A549 (cell line): Measurements from ENCODE around the gene USP2. TPM values are rescaled to one million over a fixed set of nuclear protein-coding genes. Genes with fewer than 3 reads are reported as not detected.

Source experiments
- ATAC-seq, 2 experiments: fragments of 200-7000 bp in 1 of 2; fragments of >200 bp in 1 of 2; cut with Nextera tagmentation in 1 of 2; cut with Tn5 transposase in 1 of 2; 3 replicates each; pipeline versions ENCODE4 v1.8.0 to v1.9.1; 2018 to 2020; ENCODE audit warnings: mild to moderate bottlenecking in 1 of 2, moderate library complexity in 1 of 2
- CTCF ChIA-PET: fragments of 300-600 bp; sonication (Branson Sonifier 250); formaldehyde crosslinking; extraction: SDS; loops from one replicate; lab custom pipeline; 2021; ENCODE audit warnings: antibody characterized with exemption, inconsistent platforms; lab: Yijun Ruan, JAX
- POLR2A ChIA-PET: fragments of 350-600 bp; formaldehyde crosslinking; extraction: SDS; loops from one replicate; lab custom pipeline; 2021; ENCODE audit warnings: antibody characterized with exemption, inconsistent platforms; lab: Yijun Ruan, JAX
- DNase-seq, 2 experiments: peaks; one replicate each; pipeline versions ENCODE4 v3.0.0 to v3.0.0-alpha.2; 2011 to 2016; ENCODE audit warnings: low read depth in 1 of 2, low spot score in 1 of 2
- FAIRE-seq: peaks from 2 replicates; lab custom pipeline; 2011; peaks lifted over from hg19 to GRCh38; lab: Jason Lieb, UNC
- H3K27ac ChIP-seq, 2 experiments: fragments of >200 bp; sonication (Bioruptor Twin); formaldehyde crosslinking; 3 replicates each; pipeline ENCODE4 v1.5.1; 2016 to 2017
- H3K4me1 ChIP-seq: fragments of >200 bp; sonication (Bioruptor Twin); formaldehyde crosslinking; 3 replicates; pipeline ENCODE4 v1.6.1; 2016
- H3K4me2 ChIP-seq: fragments of >200 bp; sonication (Bioruptor Twin); formaldehyde crosslinking; 3 replicates; pipeline ENCODE4 v1.6.1; 2016
- H3K4me3 ChIP-seq: fragments of >200 bp; sonication (Bioruptor Twin); formaldehyde crosslinking; 3 replicates; pipeline ENCODE4 v1.5.1; 2016
- H3K9me3 ChIP-seq: fragments of >200 bp; sonication (Bioruptor Twin); formaldehyde crosslinking; 3 replicates; pipeline ENCODE4 v1.6.1; 2016
- CBX8 ChIP-seq: fragments of 200-600 bp; sonication (generic); IDR thresholded peaks from 2 replicates; pipeline ENCODE4 v1.6.1; 2016
- EHF ChIP-seq: fragments of 250-450 bp; sonication (Bioruptor Pico); IDR thresholded peaks from 2 replicates; pipeline ENCODE4 v1.5.0; 2020; ENCODE audit warnings: mild to moderate bottlenecking
- FOSB ChIP-seq: fragments of 250-450 bp; sonication (Bioruptor Pico); IDR thresholded peaks from 2 replicates; pipeline ENCODE4 v1.5.0; 2020; ENCODE audit warnings: mild to moderate bottlenecking, moderate library complexity
- HDAC2 ChIP-seq: fragments of 200-600 bp; sonication (generic); IDR thresholded peaks from 2 replicates; pipeline ENCODE4 v1.6.1; 2016
- HOXA7 ChIP-seq: fragments of 250-450 bp; sonication (Bioruptor Pico); IDR thresholded peaks from 2 replicates; pipeline ENCODE4 v1.5.0; 2020; ENCODE audit warnings: mild to moderate bottlenecking, moderate library complexity
- JUNB ChIP-seq: fragments of >200 bp; sonication (Bioruptor Twin); formaldehyde crosslinking; IDR thresholded peaks from 2 replicates; pipeline ENCODE4 v1.6.1; 2016
- KDM1A ChIP-seq: fragments of 200-600 bp; sonication (generic); IDR thresholded peaks from 2 replicates; pipeline ENCODE4 v1.6.1; 2016; ENCODE audit warnings: low read depth, mild to moderate bottlenecking
- MAFK ChIP-seq: fragments of 450-650 bp; IDR thresholded peaks from 2 replicates; pipeline ENCODE4 v1.6.1; 2014; ENCODE audit not compliant: partially characterized antibody
- NFE2L2 ChIP-seq: fragments of 150-350 bp; conservative IDR thresholded peaks from 2 replicates; pipeline ENCODE4 v1.6.1; 2014; ENCODE audit warnings: low read length
- NPAS2 ChIP-seq: fragments of 250-450 bp; sonication (Bioruptor Pico); IDR thresholded peaks from 2 replicates; pipeline ENCODE4 v1.8.0; 2022; ENCODE audit warnings: mild to moderate bottlenecking, moderate library complexity, borderline replicate concordance
- NR3C1 ChIP-seq: fragments of >200 bp; sonication (Bioruptor Twin); formaldehyde crosslinking; IDR thresholded peaks from 3 replicates; pipeline ENCODE4 v1.6.1; 2017
- PHF8 ChIP-seq: fragments of 200-600 bp; sonication (generic); IDR thresholded peaks from 2 replicates; pipeline ENCODE4 v1.6.1; 2016; ENCODE audit warnings: low read depth, mild to moderate bottlenecking, antibody characterized with exemption, moderate library complexity, borderline replicate concordance
- POLR2A ChIP-seq: IDR thresholded peaks from 2 replicates; pipeline ENCODE4 v1.6.1; 2012; ENCODE audit warnings: mild to moderate bottlenecking, low read length
- POLR2AphosphoS2 ChIP-seq: conservative IDR thresholded peaks from 2 replicates; pipeline ENCODE4 v1.6.1; 2012; ENCODE audit warnings: low read length, improper control_type of control experiment, inconsistent platforms
- SMC3 ChIP-seq: fragments of >200 bp; sonication (Bioruptor Twin); formaldehyde crosslinking; IDR thresholded peaks from 3 replicates; pipeline ENCODE4 v1.6.1; 2018; ENCODE audit warnings: inconsistent platforms
- ZC3H11A ChIP-seq: fragments of 450-650 bp; IDR thresholded peaks from 2 replicates; pipeline ENCODE4 v1.6.1; 2014; ENCODE audit warnings: antibody characterized with exemption, mild to moderate bottlenecking
- WGBS: methylation state at CpG from one replicate; pipeline ENCODE4 v1.1.6; 2017; ENCODE audit errors: missing lambda C conversion rate; 5-methylcytosine and 5-hydroxymethylcytosine counted together
- polyA plus RNA-seq, 4 experiments: library from polyadenylated mRNA; depleted of rRNA in 3 of 4; stranded (reverse); fragments of >200 nt; fragmentation: RNase III in 1 of 4; extraction: RNeasy Plus Mini Kit Qiagen cat#74134 plus additional on column Dnase treatment in 1 of 4; gene quantifications; 2 replicates in 3 of 4; 3 replicates in 1 of 4; pipeline ENCODE4 v1.2.3, GENCODE V29; 2011 to 2017
- TF ChIP-seq, protein P1 (sequence below): fragments of 250-450 bp; sonication (Bioruptor Pico); IDR thresholded peaks from 2 replicates; pipeline ENCODE4 v1.5.0; 2021; ENCODE audit warnings: mild to moderate bottlenecking, moderate library complexity, borderline replicate concordance
- TF ChIP-seq, protein P2 (sequence below): fragments of 150-350 bp; IDR thresholded peaks from 2 replicates; pipeline ENCODE4 v1.6.1; 2014; ENCODE audit warnings: low read depth, mild to moderate bottlenecking, low read length
- TF ChIP-seq, protein P3 (sequence below): fragments of 250-450 bp; sonication (Bioruptor Pico); IDR thresholded peaks from 2 replicates; pipeline ENCODE4 v1.5.0; 2020; ENCODE audit warnings: low read depth, mild to moderate bottlenecking, moderate library complexity
- TF ChIP-seq, protein P4 (sequence below): fragments of >200 bp; sonication (Bioruptor Twin); formaldehyde crosslinking; IDR thresholded peaks from 3 replicates; pipeline ENCODE4 v1.6.1; 2016

USP2 gene
- polyA plus RNA-seq, 2 of the 4 experiments (the other 2 are of a cell fraction): 0.30 to 0.48 TPM

DNA sequence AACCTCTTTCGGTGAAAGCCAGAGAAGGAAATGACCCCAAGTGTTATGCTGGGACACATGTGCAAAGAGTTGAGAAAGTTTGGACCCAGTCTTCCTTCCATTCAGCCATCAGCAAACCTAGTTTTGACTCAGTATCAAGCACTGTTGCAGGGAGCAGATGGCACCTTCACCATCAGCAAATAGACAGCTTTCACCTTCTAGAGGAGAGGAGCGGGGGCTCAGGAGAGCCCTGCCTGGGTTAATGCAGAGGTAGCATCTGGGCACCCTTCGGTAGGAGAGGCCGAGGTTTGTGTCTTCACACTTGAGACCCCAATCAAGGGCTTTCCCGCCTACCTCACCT is 18.8 kb downstream of the USP2 start:
- no peak for DNase-seq
- ChIA-PET POLR2A (no interaction called here), CTCF (interaction anchor here (1.7 to 5.8 kb wide), 5 partner anchors 10 to 112 kb away, joined by 5 to 98 read pairs (median 22); partner anchors contain the start of gene USP2)
- Histone ChIP-seq H3K27ac (peak overlapping the region in 1 of 2 experiments; percentile 71; a peak in 4 of 6 replicates), H3K4me2 (peak overlapping the region; percentile 69; the same call in 2 of the 3 replicates), H3K9me3 (no peaks in the 10 kb centered on the region), H3K4me3 (no peak overlapping the region), H3K4me1 (peaks cover 60% of the 10 kb centered on the region)
- WGBS: 90% methylated on average over 5 of the region's 5 CpGs
- FAIRE-seq: no peak
- no peak for ATAC-seq
- TF ChIP-seq, protein P1, sequence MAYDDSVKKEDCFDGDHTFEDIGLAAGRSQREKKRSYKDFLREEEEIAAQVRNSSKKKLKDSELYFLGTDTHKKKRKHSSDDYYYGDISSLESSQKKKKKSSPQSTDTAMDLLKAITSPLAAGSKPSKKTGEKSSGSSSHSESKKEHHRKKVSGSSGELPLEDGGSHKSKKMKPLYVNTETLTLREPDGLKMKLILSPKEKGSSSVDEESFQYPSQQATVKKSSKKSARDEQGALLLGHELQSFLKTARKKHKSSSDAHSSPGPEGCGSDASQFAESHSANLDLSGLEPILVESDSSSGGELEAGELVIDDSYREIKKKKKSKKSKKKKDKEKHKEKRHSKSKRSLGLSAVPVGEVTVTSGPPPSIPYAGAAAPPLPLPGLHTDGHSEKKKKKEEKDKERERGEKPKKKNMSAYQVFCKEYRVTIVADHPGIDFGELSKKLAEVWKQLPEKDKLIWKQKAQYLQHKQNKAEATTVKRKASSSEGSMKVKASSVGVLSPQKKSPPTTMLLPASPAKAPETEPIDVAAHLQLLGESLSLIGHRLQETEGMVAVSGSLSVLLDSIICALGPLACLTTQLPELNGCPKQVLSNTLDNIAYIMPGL (CRISPR knock-in tag): no peak

DNA sequence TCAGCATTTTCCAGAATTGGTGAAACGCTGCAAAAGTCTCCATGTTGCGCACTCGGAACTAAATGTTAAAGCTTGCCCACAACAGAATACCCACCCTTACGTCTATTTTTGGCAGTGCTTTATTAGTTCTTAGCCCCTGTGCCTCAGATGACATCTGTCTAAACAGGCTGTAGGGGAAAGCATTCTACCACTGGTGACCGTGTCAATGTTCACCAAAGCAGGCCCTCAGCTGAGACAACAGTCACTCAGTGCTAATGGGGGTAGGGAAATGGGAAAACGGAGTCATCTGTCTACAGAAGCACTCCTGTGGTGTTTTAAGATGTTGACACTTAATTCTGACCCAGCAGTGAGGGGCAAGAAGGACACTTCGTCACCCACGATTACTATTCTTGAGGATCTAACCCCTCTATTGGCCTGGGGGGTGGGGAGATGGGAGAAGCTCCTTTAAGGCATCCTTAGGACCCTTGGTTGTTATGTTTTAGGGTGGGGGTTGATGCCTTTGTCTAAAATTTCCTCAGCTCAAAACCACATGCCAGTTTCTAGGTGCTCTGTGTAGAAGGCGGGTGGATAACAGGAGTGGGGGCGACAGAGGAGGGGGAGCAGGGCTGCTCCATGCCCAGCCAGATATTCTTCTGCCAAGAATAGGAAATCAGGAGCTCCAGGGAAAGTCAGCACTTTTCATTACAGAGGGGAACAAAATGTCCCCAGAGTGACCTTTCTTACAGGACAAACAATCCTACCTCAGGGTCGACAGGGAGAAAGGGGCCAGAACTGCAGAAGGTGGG is 19.4 kb downstream of the USP2 start:
- FAIRE-seq (no peak), DNase-seq (no peak), ATAC-seq (no peak)
- Histone ChIP-seq H3K9me3 (no peaks in the 10 kb centered on the region), H3K4me2 (peak overlapping the region; percentile 69), H3K4me3 (no peak overlapping the region), H3K4me1 (peaks cover 54% of the 10 kb centered on the region), H3K27ac (peak overlapping the region; percentile 71 to 72)
- TF ChIP-seq POLR2AphosphoS2 (no peak), JUNB (no peak), FOSB (CRISPR knock-in tag) (no peak), ZC3H11A (no peak), NFE2L2 (no peak), CBX8 (no peak), HDAC2 (no peak), MAFK (no peak), SMC3 (no peak), POLR2A (no peak), NR3C1 (no peak), HOXA7 (no peak), NPAS2 (CRISPR knock-in tag) (no peak), PHF8 (no peak), KDM1A (no peak), EHF (CRISPR knock-in tag) (no peak)
- TF ChIP-seq, protein P2, sequence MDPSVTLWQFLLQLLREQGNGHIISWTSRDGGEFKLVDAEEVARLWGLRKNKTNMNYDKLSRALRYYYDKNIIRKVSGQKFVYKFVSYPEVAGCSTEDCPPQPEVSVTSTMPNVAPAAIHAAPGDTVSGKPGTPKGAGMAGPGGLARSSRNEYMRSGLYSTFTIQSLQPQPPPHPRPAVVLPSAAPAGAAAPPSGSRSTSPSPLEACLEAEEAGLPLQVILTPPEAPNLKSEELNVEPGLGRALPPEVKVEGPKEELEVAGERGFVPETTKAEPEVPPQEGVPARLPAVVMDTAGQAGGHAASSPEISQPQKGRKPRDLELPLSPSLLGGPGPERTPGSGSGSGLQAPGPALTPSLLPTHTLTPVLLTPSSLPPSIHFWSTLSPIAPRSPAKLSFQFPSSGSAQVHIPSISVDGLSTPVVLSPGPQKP: no peak
- TF ChIP-seq, protein P3, sequence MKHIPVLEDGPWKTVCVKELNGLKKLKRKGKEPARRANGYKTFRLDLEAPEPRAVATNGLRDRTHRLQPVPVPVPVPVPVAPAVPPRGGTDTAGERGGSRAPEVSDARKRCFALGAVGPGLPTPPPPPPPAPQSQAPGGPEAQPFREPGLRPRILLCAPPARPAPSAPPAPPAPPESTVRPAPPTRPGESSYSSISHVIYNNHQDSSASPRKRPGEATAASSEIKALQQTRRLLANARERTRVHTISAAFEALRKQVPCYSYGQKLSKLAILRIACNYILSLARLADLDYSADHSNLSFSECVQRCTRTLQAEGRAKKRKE (CRISPR knock-in tag): no peak
- TF ChIP-seq, protein P4, sequence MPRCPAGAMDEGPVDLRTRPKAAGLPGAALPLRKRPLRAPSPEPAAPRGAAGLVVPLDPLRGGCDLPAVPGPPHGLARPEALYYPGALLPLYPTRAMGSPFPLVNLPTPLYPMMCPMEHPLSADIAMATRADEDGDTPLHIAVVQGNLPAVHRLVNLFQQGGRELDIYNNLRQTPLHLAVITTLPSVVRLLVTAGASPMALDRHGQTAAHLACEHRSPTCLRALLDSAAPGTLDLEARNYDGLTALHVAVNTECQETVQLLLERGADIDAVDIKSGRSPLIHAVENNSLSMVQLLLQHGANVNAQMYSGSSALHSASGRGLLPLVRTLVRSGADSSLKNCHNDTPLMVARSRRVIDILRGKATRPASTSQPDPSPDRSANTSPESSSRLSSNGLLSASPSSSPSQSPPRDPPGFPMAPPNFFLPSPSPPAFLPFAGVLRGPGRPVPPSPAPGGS: no peak
- ChIA-PET CTCF (interaction anchor here (1.0 to 5.8 kb wide), 10 partner anchors 9 to 746 kb away, joined by 3 to 98 read pairs (median 6); partner anchors contain the start of gene USP2), POLR2A (interaction anchor here (1.2 kb wide), 1 partner anchor 15 kb away, joined by 5 read pairs; no protein-coding TSS in a partner anchor)
- 83% methylated on average over 11 of the region's 11 CpGs for WGBS
